Ovary (tissue), 3 donors: ENCODE results near the gene CHD6.

Source experiments
- POLR2A ChIP-seq: fragments of 450-650 bp; IDR thresholded peaks from one replicate; pipeline ENCODE4 v1.6.1; 2017; ENCODE audit warnings: antibody characterized with exemption, mild to moderate bottlenecking, moderate library complexity
- TF ChIP-seq, protein P1 (sequence below), 3 donors: fragments of 450-650 bp in 2 of 3; fragments of 200-600 bp in 1 of 3; IDR thresholded peaks; one replicate each; pipeline versions ENCODE4 v1.5.1 to v1.8.0; 2016 to 2022; ENCODE audit warnings: antibody characterized with exemption in 3 of 3, mild to moderate bottlenecking in 1 of 3
- donor health status: DM: no; HTN: no; CAD: no.

DNA sequence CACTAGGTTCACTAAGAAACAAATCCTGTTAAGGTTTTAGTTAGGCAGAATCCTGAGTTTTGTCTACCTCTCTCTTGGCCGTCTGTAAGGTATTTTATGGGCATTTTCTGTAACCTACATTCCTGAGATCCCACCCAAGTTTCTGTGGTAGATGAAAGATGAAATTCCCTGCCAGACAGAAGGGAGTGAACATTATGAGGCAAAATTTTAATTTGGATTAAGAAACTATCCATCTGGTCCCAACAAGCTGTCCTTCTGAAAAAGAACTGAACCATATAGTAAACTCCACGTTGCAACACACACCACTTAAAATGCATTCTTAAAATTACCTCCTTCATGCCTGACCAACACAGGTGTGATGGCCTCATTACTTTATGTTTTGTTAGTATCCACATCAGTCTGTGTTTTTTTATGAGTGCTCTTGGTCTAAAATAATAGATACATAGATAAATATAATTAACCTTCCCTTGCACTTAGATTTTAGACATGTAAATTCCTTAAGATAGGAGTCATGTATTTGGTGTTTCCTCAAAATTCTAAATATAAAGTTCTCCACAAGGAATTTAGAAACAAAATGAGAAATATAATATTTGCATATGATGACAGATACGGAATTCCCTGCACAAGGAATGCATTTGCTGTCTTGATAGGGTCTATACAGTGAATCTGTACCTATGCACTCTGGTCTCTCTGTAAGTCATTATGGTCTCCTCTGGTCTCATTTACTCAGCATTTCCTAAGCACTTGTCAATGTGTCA, 86.5 kb downstream of the CHD6 start:
- no peak for TF ChIP-seq POLR2A
- TF ChIP-seq, protein P1, sequence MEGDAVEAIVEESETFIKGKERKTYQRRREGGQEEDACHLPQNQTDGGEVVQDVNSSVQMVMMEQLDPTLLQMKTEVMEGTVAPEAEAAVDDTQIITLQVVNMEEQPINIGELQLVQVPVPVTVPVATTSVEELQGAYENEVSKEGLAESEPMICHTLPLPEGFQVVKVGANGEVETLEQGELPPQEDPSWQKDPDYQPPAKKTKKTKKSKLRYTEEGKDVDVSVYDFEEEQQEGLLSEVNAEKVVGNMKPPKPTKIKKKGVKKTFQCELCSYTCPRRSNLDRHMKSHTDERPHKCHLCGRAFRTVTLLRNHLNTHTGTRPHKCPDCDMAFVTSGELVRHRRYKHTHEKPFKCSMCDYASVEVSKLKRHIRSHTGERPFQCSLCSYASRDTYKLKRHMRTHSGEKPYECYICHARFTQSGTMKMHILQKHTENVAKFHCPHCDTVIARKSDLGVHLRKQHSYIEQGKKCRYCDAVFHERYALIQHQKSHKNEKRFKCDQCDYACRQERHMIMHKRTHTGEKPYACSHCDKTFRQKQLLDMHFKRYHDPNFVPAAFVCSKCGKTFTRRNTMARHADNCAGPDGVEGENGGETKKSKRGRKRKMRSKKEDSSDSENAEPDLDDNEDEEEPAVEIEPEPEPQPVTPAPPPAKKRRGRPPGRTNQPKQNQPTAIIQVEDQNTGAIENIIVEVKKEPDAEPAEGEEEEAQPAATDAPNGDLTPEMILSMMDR (IDR thresholded peaks at IDR 0.05): no peak
